ENCODE data around the gene DNAJB4. TPM values are rescaled to one million over a fixed set of nuclear protein-coding genes. Genes with fewer than 3 reads are reported as not detected.
A peak's percentile ranks its signal among the peaks of the same experiment; 100 is the strongest.
"Not testable (repeated sequence)": the region's sequence is repeated elsewhere in the genome, so short reads cannot be mapped to it uniquely, and the experiment has no call there.

The DNAJB4 gene
- total RNA-seq, 4 donors from 2014 or later = 74.1 to 123 (median 86.0) TPM

GRCh38 chr1:77978969-77979876 is 25.5 kb upstream of the DNAJB4 start, which contains the start of gene FUBP1:
Gene FUBP1 (minus strand): TSS chr1:77979072. CDS start chr1:77979004, 68 bp downstream.
- 0 to 2% methylated on average over 35 to 42 of the region's 57 CpGs for WGBS, 2 donors (ENCODE audit: low coverage in 1 of 2)
- no peaks in the 10 kb centered on the region for H3K27me3 ChIP-seq
- peak within 1 kb of the TSS; percentile 96 to 98 (median 96) for H3K27ac ChIP-seq
- ATAC-seq = peak; percentile 93
- no peaks in the 10 kb centered on the region for H3K36me3 ChIP-seq
- H3K4me1 ChIP-seq = peaks cover 0 to 66% (median 17%) of the 10 kb centered on the region in 3 donors
- no peaks in the 10 kb centered on the region for H3K9me3 ChIP-seq
- H3K4me3 ChIP-seq = peak within 1 kb of the TSS; percentile 80 to 88
- peak; percentile 52 for TF ChIP-seq POLR2A (IDR thresholded peaks at IDR 0.05)
- TF ChIP-seq EP300 (IDR thresholded peaks at IDR 0.05) = no peak
- peak; percentile 81 for TF ChIP-seq POLR2AphosphoS5 (IDR thresholded peaks at IDR 0.05)
- peak; percentile 58 to 89 (median 85) for TF ChIP-seq CTCF (IDR thresholded peaks at IDR 0.05)

- Histone ChIP-seq H3K27ac (peak overlapping the region in 2 of 4 donors; percentile 40 to 47), H3K4me1 (peaks cover 0 to 56% (median 5%) of the 10 kb centered on the region in 3 donors)
- H3K36me3 ChIP-seq, H3K27me3 ChIP-seq, H3K9me3 ChIP-seq, H3K4me3 ChIP-seq, ATAC-seq: not testable (repeated sequence)
- WGBS, 2 donors (ENCODE audit: low coverage in 1 of 2) = 35 to 80% methylated on average over 1 to 8 of the region's 8 CpGs
Measured at GRCh38 chr1:77983352-77983996, 21.3 kb upstream of the DNAJB4 start.

- Histone ChIP-seq H3K4me1 (peaks cover 0 to 56% (median 5%) of the 10 kb centered on the region in 3 donors), H3K27me3 (no peaks in the 10 kb centered on the region), H3K9me3 (no peaks in the 10 kb centered on the region), H3K4me3 (no peak overlapping the region), H3K36me3 (no peaks in the 10 kb centered on the region), H3K27ac (peak overlapping the region in 2 of 4 donors; percentile 40 to 47)
- ATAC-seq = no peak
- TF ChIP-seq CTCF (IDR thresholded peaks at IDR 0.05) (no peak), POLR2A (IDR thresholded peaks at IDR 0.05) (no peak), POLR2AphosphoS5 (IDR thresholded peaks at IDR 0.05) (no peak), EP300 (IDR thresholded peaks at IDR 0.05) (no peak)
Measured at GRCh38 chr1:77983997-77984355, 20.8 kb upstream of the DNAJB4 start.

GRCh38 chr1:77984629-77985028 is 20.1 kb upstream of the DNAJB4 start:
- TF ChIP-seq POLR2A (IDR thresholded peaks at IDR 0.05) (no peak), CTCF (IDR thresholded peaks at IDR 0.05) (no peak), POLR2AphosphoS5 (IDR thresholded peaks at IDR 0.05) (no peak), EP300 (IDR thresholded peaks at IDR 0.05) (no peak)
- H3K27me3 ChIP-seq = no peaks in the 10 kb centered on the region
- H3K4me3 ChIP-seq = no peak overlapping the region
- H3K4me1 ChIP-seq = peaks cover 0 to 56% (median 5%) of the 10 kb centered on the region in 3 donors
- H3K27ac ChIP-seq = peak overlapping the region in 3 of 4 donors; percentile 40 to 48 (median 47)
- ATAC-seq = no peak
- no peaks in the 10 kb centered on the region for H3K36me3 ChIP-seq
- 83 to 91% methylated on average over 3 to 4 of the region's 4 CpGs for WGBS, 2 donors (ENCODE audit: low coverage in 1 of 2)
- no peaks in the 10 kb centered on the region for H3K9me3 ChIP-seq

GRCh38 chr1:77986810-77987209 is 17.9 kb upstream of the DNAJB4 start:
- Histone ChIP-seq H3K9me3 (no peaks in the 10 kb centered on the region), H3K36me3 (no peaks in the 10 kb centered on the region), H3K4me3 (no peak overlapping the region), H3K27ac (no peak overlapping the region), H3K27me3 (no peaks in the 10 kb centered on the region), H3K4me1 (peaks cover 0 to 36% (median 0%) of the 10 kb centered on the region in 3 donors)
- TF ChIP-seq POLR2AphosphoS5 (IDR thresholded peaks at IDR 0.05) = no peak
- no peak for TF ChIP-seq CTCF (IDR thresholded peaks at IDR 0.05)
- no peak for TF ChIP-seq POLR2A (IDR thresholded peaks at IDR 0.05)
- no peak for TF ChIP-seq EP300 (IDR thresholded peaks at IDR 0.05)
- ATAC-seq = no peak
